KMS-11 (cell line): ENCODE results near the gene FRMD4A.

Experiments
- H2AFZ ChIP-seq: fragments of 200-600 bp; sonication (generic); 2 replicates; pipeline ENCODE4 v1.6.1; 2016; ENCODE audit warnings: antibody characterized with exemption, mixed run types, low read depth
- H3K27ac ChIP-seq: fragments of 200-600 bp; sonication (generic); 2 replicates; pipeline ENCODE4 v1.6.1; 2016; ENCODE audit warnings: mild to moderate bottlenecking, mixed run types
- H3K27me3 ChIP-seq: fragments of 200-600 bp; sonication (generic); 2 replicates; pipeline ENCODE4 v1.6.1; 2017; ENCODE audit warnings: mild to moderate bottlenecking, low read depth, mixed run types, moderate library complexity; ENCODE audit not compliant: insufficient read depth
- H3K36me3 ChIP-seq: fragments of 200-600 bp; sonication (generic); 2 replicates; pipeline ENCODE4 v1.6.1; 2017; ENCODE audit warnings: mild to moderate bottlenecking, mixed run types; ENCODE audit not compliant: insufficient read depth
- H3K4me1 ChIP-seq: fragments of 200-600 bp; sonication (generic); 2 replicates; pipeline ENCODE4 v1.6.1; 2016; ENCODE audit warnings: mild to moderate bottlenecking, low read depth, mixed run types; ENCODE audit not compliant: poor library complexity, severe bottlenecking
- H3K4me2 ChIP-seq: fragments of 200-600 bp; sonication (generic); 2 replicates; pipeline ENCODE4 v1.7.0; 2016; ENCODE audit warnings: mild to moderate bottlenecking, mixed run types
- H3K4me3 ChIP-seq: fragments of 200-600 bp; sonication (generic); IDR thresholded peaks from 2 replicates; pipeline ENCODE4 v1.6.1; 2017; ENCODE audit warnings: low read depth, low read length, mixed read lengths; ENCODE audit not compliant: insufficient read depth
- H3K79me2 ChIP-seq: fragments of 200-600 bp; sonication (generic); 2 replicates; pipeline ENCODE4 v1.6.1; 2016; ENCODE audit warnings: low read depth, mixed run types; ENCODE audit not compliant: insufficient read depth
- H3K9ac ChIP-seq: fragments of 200-600 bp; sonication (generic); 2 replicates; pipeline ENCODE4 v1.6.1; 2016; ENCODE audit warnings: mild to moderate bottlenecking, mixed run types
- H4K20me1 ChIP-seq: fragments of 200-600 bp; sonication (generic); 2 replicates; pipeline ENCODE4 v1.6.1; 2016; ENCODE audit warnings: mild to moderate bottlenecking, mixed run types; ENCODE audit not compliant: insufficient read depth
- TF ChIP-seq, protein P1 (sequence below): fragments of 200-600 bp; sonication (generic); conservative IDR thresholded peaks from 2 replicates; pipeline ENCODE4 v1.6.1; 2017; ENCODE audit warnings: low read depth, mild to moderate bottlenecking, antibody characterized with exemption, low read length, moderate library complexity, mixed read lengths

FRMD4A gene

GRCh38 chr10:14374745-14375445, 44.2 kb upstream of the FRMD4A start:
- TF ChIP-seq, protein P1, sequence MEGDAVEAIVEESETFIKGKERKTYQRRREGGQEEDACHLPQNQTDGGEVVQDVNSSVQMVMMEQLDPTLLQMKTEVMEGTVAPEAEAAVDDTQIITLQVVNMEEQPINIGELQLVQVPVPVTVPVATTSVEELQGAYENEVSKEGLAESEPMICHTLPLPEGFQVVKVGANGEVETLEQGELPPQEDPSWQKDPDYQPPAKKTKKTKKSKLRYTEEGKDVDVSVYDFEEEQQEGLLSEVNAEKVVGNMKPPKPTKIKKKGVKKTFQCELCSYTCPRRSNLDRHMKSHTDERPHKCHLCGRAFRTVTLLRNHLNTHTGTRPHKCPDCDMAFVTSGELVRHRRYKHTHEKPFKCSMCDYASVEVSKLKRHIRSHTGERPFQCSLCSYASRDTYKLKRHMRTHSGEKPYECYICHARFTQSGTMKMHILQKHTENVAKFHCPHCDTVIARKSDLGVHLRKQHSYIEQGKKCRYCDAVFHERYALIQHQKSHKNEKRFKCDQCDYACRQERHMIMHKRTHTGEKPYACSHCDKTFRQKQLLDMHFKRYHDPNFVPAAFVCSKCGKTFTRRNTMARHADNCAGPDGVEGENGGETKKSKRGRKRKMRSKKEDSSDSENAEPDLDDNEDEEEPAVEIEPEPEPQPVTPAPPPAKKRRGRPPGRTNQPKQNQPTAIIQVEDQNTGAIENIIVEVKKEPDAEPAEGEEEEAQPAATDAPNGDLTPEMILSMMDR = no peak
- Histone ChIP-seq H3K4me1 (no peaks in the 10 kb centered on the region), H3K4me2 (no peak overlapping the region), H3K9ac (no peak overlapping the region), H3K27ac (no peak overlapping the region), H2AFZ (no peak overlapping the region), H3K27me3 (no peaks in the 10 kb centered on the region), H3K4me3 (no peak overlapping the region), H3K79me2 (no peaks in the 10 kb centered on the region), H4K20me1 (no peaks in the 10 kb centered on the region), H3K36me3 (no peaks in the 10 kb centered on the region)

DNA sequence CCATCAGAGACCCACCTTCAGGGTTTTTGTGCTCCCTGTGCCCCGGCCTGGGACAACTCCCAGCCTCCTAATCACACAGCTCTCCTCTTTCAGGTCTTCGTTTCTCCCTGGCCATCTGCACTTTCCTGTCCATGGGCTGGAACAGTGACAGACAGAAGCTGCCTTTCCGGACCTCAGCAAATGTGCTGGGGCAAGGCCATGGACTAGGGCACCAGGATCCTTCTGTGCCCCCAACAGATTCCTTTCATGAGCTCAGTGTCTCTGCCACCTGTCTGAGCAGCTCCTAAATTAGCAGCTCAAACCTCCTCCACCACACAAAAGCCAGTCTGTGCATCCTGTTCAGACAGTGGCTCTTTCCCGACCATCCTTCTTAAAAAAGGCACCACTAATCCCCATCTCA, 41.9 kb upstream of the FRMD4A start:
- Histone ChIP-seq H3K4me2 (no peak overlapping the region), H3K27ac (no peak overlapping the region), H2AFZ (no peak overlapping the region), H3K27me3 (no peaks in the 10 kb centered on the region), H3K4me1 (no peaks in the 10 kb centered on the region), H3K36me3 (no peaks in the 10 kb centered on the region), H3K79me2 (no peaks in the 10 kb centered on the region), H4K20me1 (no peaks in the 10 kb centered on the region), H3K9ac (no peak overlapping the region), H3K4me3 (no peak overlapping the region)
- TF ChIP-seq, protein P1 = no peak

DNA sequence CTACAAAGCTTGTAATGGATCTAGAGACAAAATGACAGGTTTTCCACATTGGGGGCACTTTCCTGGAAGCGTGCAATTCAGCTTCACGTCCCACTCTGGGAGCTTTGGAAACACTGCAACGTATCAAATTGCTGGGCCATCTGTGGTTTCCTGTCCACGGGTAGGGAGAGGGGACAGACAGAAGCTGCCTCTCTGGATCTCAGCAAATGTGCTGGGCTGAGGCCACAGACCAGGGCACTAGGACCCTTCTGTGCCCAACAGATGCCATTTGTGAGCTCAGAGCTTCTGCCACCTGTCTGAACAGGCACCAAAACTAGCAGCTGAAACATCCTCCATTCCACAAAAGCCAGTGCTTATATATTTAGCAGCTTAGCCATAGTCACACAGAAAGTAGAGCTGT, 40.9 kb upstream of the FRMD4A start:
- Histone ChIP-seq H2AFZ (no peak overlapping the region), H3K79me2 (no peaks in the 10 kb centered on the region), H4K20me1 (no peaks in the 10 kb centered on the region), H3K27me3 (no peaks in the 10 kb centered on the region), H3K4me2 (no peak overlapping the region), H3K27ac (no peak overlapping the region), H3K4me3 (no peak overlapping the region), H3K9ac (no peak overlapping the region), H3K4me1 (no peaks in the 10 kb centered on the region), H3K36me3 (no peaks in the 10 kb centered on the region)
- TF ChIP-seq, protein P1 = no peak

DNA sequence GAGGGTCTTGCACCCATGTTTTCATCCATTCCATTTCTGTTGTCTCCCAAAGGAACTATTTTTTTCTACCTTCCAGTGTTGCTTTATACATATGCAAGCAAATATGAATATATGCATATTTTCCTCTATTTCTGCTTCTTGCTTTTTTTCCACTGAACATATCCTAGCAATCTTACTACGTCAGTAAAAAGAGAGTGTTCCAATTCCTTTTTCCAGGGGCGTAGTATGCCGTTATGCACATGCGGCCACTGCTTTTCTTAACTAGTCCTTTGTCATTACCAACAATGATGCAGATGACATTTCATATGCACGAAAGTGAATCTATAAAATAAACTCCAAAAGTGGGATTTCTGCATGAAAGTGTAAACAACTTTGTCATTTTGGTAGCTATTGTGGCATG, 40.2 kb upstream of the FRMD4A start:
- Histone ChIP-seq H3K36me3 (no peaks in the 10 kb centered on the region), H4K20me1 (no peaks in the 10 kb centered on the region), H3K4me3 (no peak overlapping the region), H3K79me2 (no peaks in the 10 kb centered on the region), H3K27me3 (no peaks in the 10 kb centered on the region), H3K4me2 (no peak overlapping the region), H3K27ac (no peak overlapping the region), H3K9ac (no peak overlapping the region), H3K4me1 (no peaks in the 10 kb centered on the region), H2AFZ (no peak overlapping the region)
- TF ChIP-seq, protein P1 = no peak
